AG10803 (cell line): ENCODE measurements around the gene TBATA.

Source experiments
- DNase-seq: peaks from one replicate; pipeline ENCODE4 v3.0.0; 2010; ENCODE audit warnings: low read depth
- H3K4me3 ChIP-seq: 2 replicates; pipeline ENCODE4 v1.5.1; 2011; ENCODE audit warnings: mild to moderate bottlenecking, low read length, control low read depth
- TF ChIP-seq, protein P1 (sequence below): conservative IDR thresholded peaks from 2 replicates; pipeline ENCODE4 v1.5.1; 2011; ENCODE audit warnings: mild to moderate bottlenecking, low read length, control low read depth, inconsistent platforms

TBATA gene

DNA sequence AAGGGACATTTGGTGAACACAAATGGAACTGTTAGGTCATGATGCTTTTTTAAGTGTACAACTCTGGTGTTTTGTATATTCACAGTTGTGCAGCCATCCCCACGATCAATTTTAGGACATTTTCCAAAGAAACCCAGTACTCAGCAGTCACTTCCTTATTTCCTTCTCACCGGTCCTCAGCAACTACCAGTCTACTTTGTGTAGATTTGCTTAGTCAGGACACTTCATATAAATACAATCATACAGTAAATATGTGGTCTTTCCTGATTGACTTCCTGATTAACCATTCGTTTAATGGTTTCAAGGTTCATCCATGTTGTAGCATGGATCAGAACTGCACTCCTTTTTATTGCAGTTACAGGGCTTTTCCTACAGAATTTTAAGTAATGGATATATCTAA, 45.0 kb upstream of the TBATA start:
- TF ChIP-seq, protein P1, sequence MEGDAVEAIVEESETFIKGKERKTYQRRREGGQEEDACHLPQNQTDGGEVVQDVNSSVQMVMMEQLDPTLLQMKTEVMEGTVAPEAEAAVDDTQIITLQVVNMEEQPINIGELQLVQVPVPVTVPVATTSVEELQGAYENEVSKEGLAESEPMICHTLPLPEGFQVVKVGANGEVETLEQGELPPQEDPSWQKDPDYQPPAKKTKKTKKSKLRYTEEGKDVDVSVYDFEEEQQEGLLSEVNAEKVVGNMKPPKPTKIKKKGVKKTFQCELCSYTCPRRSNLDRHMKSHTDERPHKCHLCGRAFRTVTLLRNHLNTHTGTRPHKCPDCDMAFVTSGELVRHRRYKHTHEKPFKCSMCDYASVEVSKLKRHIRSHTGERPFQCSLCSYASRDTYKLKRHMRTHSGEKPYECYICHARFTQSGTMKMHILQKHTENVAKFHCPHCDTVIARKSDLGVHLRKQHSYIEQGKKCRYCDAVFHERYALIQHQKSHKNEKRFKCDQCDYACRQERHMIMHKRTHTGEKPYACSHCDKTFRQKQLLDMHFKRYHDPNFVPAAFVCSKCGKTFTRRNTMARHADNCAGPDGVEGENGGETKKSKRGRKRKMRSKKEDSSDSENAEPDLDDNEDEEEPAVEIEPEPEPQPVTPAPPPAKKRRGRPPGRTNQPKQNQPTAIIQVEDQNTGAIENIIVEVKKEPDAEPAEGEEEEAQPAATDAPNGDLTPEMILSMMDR: no peak
- H3K4me3 ChIP-seq: no peak overlapping the region
- DNase-seq: no peak

DNA sequence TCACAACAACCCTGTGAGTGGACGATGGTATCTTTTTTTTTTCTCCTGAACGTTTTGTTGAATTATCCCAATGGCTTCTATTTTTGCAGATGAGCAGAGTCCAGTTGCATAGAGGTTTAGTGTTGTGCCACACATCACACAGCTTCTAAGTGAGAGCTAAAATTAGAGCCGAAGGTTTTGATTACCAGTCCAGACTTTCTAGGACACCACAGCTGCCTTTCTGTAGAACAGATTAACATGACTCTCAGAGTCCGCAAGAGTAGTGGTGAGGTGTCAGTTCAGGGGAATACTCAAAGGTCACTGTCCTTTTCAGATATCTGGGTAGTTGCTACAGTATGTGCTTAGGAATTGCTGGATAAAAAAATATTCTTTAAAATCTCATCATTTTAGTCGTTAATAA, 44.4 kb upstream of the TBATA start:
- TF ChIP-seq, protein P1: no peak
- H3K4me3 ChIP-seq: no peak overlapping the region
- DNase-seq: no peak

DNA sequence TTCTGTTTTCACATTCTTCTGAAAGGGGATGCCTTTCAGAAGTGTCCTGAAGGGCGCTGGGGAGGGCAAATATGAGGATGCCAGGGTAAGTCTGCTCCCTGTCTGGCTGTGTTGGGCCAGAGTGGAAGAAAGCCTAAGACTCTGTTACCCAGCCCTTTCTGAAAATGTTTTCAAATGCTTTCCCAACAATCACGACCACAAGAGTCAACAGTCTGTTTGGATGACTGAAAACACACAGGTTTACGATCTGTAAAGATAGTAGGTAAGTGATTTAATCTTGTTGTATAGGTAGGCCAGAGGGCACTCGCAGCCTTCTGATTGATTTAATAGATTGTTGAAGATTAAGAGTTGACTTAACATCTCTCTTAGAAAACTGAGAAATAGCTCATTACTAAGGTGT, 43.7 kb upstream of the TBATA start:
- no peak overlapping the region for H3K4me3 ChIP-seq
- DNase-seq: no peak
- TF ChIP-seq, protein P1: no peak

DNA sequence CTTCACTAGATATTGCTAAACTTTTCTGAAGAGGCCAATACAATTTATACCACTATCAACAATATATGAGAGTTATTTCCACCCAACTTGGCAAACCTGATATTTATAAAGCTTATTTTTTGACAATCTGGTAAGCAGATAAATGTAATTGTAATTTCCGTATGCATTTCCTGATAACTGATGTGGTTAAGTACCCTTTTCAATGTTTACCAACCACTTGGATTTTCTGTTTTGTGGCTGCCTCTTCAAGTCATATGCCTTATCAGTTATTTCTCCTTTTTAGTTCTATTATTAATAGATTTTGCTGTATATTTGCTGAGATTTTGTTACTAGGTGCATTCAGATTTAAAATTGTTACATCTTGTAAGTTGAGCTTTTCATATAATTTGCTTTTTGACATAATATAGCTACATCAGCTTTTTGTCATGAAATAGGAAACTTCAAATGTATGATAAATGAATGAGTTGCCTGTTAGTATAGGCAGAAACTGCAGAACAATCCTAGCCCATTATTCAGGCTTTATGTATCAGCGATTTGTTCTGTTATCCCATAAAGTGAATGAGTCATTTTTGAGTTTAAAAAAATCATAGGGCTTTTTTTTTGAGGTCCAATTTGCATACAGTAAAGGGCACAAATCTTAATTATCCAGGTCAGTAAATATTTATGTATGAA, 42.0 kb upstream of the TBATA start:
- no peak overlapping the region for H3K4me3 ChIP-seq
- DNase-seq: no peak
- TF ChIP-seq, protein P1: no peak

DNA sequence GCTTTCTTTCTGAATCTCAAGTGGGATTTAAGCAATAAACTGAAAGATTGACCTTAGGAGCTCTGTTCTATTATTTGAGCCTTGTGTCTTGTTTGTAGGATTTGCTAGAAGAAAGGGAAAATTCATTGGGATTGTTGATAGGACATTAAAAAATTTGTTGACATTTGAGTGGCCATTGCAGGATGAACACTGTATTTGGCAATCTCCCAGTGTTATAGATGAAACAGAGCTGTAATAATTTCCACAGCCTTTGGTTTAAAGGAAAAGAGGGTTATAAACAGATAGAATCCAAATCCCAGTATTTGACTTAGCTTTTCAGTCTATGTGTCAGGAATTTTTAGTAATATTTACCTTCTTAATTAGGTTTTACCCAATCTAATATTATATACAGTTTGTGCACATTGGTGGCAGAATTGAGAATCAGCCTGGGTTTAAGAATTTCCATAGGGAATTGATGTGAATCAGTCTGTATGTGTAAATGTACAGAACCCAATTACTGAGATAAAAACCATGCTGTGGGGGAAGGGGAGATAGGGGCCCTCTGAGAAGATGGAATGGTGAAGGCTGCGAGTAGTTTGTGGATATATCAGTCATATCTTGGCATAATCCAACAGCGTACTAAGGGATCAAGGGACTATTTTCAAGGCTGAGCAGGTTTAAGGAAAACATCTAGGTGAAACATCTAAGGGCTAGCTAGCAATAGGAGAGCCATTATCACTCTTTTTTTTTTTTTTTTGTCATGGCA, 37.1 kb upstream of the TBATA start:
- DNase-seq: no peak
- no peak overlapping the region for H3K4me3 ChIP-seq
- TF ChIP-seq, protein P1: no peak

DNA sequence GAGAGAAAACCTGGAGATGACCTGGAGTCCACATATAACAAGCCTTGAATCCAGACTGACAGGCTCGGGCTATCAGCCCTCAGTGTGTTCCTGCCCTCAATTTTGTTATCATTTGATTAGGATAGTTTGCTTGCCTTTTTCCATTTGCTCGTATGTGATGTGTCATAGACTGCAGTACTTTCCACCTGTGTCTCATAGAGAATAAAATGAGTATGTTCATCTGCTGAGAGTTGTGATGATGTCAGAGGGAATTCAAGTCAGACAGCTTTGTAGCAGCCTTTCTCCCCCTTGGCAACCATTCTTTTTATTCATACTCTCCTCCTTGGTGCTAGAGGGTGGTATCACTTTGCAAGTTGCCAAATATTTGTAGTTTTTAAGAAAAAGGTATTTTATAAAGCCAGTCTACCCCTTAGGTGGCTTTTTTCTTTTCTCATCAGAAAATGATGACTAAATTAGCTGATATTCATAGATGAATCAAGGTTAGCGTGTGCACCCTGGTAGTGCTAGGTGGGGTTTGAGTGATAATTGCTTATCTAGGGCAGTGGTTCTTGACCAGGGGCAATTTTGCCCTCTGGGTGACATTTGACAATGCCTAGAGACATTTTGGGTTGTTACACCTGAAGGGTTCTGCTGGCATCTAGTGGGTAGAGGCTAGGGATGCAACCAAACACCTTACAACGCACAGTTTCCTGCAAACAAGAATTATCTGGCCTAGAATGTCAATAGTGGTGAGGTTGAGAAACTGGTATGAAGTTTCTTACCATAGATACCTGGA, 36.0 kb upstream of the TBATA start:
- no peak for DNase-seq
- no peak overlapping the region for H3K4me3 ChIP-seq
- TF ChIP-seq, protein P1: no peak
